GM12864 (cell line): ENCODE measurements around the gene CACNA1D.

Source experiments
- DNase-seq: peaks from one replicate; pipeline ENCODE4 v3.0.0-alpha.2; 2011; ENCODE audit warnings: low read depth
- H3K4me3 ChIP-seq: 2 replicates; pipeline ENCODE4 v1.5.1; 2011; ENCODE audit warnings: mild to moderate bottlenecking, low read depth, low read length, control low read depth
- TF ChIP-seq, protein P1 (sequence below): IDR thresholded peaks from 2 replicates; pipeline ENCODE4 v1.5.1; 2011; ENCODE audit warnings: low read depth, mild to moderate bottlenecking, moderate library complexity, low read length, control low read depth, inconsistent platforms; ENCODE audit errors: missing control alignments

CACNA1D gene

DNA sequence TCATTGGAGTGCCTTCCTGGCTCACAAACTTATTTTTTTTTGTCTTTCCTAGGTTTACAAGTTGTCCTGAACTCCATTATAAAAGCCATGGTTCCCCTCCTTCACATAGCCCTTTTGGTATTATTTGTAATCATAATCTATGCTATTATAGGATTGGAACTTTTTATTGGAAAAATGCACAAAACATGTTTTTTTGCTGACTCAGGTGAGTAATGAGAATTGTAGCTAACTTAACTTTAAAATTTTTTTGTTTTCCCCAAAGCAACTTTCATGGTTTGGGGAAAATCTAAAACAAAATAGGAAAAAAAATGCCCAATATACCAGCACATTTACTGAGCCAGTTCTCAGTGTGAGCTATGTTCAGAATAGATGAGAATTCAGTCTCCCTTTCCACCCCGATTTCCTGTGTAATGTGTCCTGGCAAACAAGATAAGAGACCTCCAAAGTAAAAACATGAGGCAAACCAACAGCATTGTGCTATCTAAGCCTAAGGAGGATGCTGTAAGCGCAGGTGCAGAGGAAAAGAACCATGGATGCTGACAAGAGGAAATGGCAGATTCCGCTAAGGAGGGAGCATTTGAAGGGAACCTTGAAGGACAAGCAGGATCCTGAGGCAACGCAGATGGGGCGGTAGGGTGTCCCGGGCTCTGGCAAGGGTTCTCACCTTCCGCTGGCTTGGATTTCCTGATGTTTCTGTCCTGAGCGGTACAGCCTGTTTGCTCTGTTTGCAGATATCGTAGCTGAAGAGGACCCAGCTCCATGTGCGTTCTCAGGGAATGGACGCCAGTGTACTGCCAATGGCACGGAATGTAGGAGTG is 171.4 kb downstream of the CACNA1D start:
- no peak for DNase-seq
- TF ChIP-seq, protein P1, sequence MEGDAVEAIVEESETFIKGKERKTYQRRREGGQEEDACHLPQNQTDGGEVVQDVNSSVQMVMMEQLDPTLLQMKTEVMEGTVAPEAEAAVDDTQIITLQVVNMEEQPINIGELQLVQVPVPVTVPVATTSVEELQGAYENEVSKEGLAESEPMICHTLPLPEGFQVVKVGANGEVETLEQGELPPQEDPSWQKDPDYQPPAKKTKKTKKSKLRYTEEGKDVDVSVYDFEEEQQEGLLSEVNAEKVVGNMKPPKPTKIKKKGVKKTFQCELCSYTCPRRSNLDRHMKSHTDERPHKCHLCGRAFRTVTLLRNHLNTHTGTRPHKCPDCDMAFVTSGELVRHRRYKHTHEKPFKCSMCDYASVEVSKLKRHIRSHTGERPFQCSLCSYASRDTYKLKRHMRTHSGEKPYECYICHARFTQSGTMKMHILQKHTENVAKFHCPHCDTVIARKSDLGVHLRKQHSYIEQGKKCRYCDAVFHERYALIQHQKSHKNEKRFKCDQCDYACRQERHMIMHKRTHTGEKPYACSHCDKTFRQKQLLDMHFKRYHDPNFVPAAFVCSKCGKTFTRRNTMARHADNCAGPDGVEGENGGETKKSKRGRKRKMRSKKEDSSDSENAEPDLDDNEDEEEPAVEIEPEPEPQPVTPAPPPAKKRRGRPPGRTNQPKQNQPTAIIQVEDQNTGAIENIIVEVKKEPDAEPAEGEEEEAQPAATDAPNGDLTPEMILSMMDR, result no peak
- H3K4me3 ChIP-seq, result no peak overlapping the region

DNA sequence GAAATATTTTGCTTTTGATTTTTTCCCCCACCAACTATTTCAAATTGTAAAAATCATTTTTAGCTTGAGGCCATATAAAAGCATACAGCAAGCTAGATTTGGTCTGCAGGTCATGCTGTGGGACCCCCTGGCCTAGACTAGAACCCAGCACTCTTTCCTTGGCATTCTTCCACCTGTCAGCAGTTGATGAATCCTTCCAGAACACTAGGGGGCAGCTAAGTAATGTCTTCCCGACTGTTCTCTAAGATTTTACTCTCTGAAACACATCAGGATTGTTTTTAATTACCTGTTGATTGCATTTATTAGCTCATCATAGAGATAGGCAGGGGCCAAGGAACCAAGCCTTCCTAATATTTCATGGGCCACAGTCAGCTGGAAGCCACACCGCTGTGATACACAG is 174.5 kb downstream of the CACNA1D start:
- H3K4me3 ChIP-seq, result no peak overlapping the region
- DNase-seq, result no peak
- TF ChIP-seq, protein P1, result peak; percentile 55

DNA sequence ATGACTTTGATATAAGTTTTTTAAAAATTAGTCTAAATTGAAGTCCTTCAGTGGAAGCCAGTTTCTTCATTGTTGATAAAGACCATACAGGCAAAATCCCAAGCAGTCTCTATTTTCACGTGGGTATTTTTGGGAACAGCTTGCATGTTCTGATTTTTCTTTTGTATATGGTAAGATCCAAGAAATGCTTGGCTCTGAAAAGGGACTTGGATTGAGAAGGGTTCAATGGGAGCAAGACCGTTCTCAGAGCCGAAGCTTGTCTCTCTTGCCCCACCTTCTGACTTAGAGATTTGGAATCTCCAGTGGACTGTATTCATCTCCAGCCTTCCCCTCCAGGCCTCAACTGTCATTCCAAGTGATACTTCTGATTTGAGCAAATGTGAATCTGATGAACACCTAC is 176.3 kb downstream of the CACNA1D start:
- DNase-seq, result no peak
- TF ChIP-seq, protein P1, result no peak

DNA sequence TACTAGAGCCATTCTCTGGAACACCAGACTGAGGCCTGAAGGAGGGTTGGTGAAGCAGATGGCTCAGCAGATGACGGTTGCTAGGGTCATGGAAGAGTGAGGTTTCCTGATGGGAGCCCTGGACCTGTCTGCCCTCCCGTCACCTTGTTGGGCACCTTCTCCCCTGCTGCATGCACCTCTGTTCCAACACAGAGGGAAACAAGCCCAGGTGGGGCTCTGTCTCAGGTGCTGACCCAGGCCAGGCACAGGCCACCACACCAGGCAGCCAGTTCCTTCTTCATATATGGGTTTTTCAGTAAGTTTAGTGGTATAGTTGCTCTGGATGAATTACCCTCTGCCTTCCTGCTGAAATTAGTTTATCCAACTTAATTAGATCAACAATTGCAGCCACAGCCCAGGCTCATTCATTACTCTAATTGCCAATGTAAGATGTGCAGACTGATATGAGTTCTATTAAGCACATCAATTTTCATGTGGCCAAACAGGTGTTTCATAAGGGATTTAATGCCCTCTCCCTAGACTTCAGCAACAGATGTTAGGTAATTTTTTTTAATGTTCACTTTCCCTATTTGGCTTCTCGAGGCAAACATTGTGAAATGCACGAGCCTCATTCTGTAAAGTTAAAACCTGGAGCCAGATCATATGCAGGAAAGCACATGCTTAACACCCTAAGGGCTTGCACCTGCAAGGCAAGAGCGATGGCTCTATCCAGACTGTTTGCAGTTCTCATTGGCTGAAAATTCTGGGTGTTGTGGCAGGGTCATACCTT is 177.0 kb downstream of the CACNA1D start:
- TF ChIP-seq, protein P1, result no peak
- no peak overlapping the region for H3K4me3 ChIP-seq
- DNase-seq, result no peak

More for the DNA sequence above, 176.3 kb downstream of the CACNA1D start:
- no peak overlapping the region for H3K4me3 ChIP-seq

DNA sequence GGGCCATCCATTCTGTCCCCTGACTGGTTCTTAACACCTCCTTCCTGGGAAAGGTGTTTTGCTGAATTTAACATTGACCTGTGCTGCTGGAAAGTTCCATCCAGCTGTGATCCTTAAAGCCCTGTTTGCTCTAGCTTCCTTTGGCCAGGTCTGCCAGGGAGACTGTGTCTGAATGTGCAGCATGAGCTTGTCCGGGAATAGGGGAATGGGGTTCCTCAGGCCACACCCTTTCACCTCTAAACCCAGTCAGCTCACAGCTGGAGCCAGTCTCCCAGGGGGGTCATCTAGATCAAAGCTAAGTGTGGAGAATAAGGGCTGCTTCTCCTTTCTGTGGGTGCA is 177.5 kb downstream of the CACNA1D start:
- DNase-seq, result no peak
- TF ChIP-seq, protein P1, result no peak
- H3K4me3 ChIP-seq, result no peak overlapping the region

DNA sequence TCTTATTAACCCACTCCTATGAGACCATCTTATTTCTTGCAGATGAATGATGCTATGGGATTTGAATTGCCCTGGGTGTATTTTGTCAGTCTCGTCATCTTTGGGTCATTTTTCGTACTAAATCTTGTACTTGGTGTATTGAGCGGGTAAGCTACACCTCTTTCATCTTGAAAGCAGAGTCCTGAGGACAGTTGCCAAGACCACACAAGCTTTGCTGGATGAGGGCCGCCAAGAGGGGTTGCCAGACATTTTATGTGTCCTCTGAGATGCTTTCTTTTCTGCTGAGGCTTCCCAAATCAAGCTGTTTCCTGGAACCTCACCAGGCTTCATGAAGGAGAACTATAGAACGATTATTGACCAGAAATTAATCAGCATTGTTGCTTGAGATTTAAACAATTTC is 178.6 kb downstream of the CACNA1D start:
- DNase-seq, result no peak
- TF ChIP-seq, protein P1, result no peak
- no peak overlapping the region for H3K4me3 ChIP-seq
